Measurements from ENCODE around the gene DTNBP1. TPM values are rescaled to one million over a fixed set of nuclear protein-coding genes. Genes with fewer than 3 reads are reported as not detected.

Gene DTNBP1
- total and polyA plus RNA-seq, 2 of the 13 experiments (the other 11 are each of a cell fraction or from before 2014, with no cell fraction given): 6.6 to 19.1 TPM

- Histone ChIP-seq H4K20me1 (ENCODE audit: insufficient read depth, low read length) (no peaks in the 10 kb centered on the region), H3K4me3 (replicated peaks in 1 of 3; ENCODE audit: insufficient read depth in 1 of 3, low read depth in 2 of 3, low read length in 3 of 3) (no peak overlapping the region), H3K27me3 (ENCODE audit: control insufficient read depth in 1 of 2, insufficient read depth in 2 of 2, low read length in 2 of 2) (no peaks in the 10 kb centered on the region), H3K9me3 (ENCODE audit: low read length) (no peaks in the 10 kb centered on the region), H3K27ac (ENCODE audit: extremely low read length, insufficient read depth, low read length) (no peak overlapping the region), H3K9ac (ENCODE audit: insufficient read depth, low read depth, low read length) (no peak overlapping the region), H3K4me1 (ENCODE audit: insufficient read depth, low read length) (peaks cover 15% of the 10 kb centered on the region), H3K79me2 (ENCODE audit: insufficient read depth, low read length) (no peaks in the 10 kb centered on the region), H3K36me3 (replicated peaks in 1 of 2; ENCODE audit: control insufficient read depth in 1 of 2, insufficient read depth in 2 of 2, low read length in 2 of 2) (peaks cover 6 to 47% of the 10 kb centered on the region in 2 experiments), H2AFZ (ENCODE audit: low read length) (no peak overlapping the region), H3K4me2 (ENCODE audit: low read depth, low read length) (no peak overlapping the region)
- CTCF ChIA-PET (ENCODE audit: low intra/inter-chr PET ratio, low total read pairs): no interaction called here
- BruUV-seq (replicated peaks): no TSS peak
- FAIRE-seq (no peak), ATAC-seq (no peak), DNase-seq (ENCODE audit: low spot score) (no peak)
- in situ Hi-C loops (cut with HindIII; ENCODE audit: extremely low pct_ligation_motif_present, low pct_unique_long_range_greater_than_20kb) (loop anchor here (10.0 kb wide), 1 partner anchor 102 kb away; no protein-coding TSS in a partner anchor), intact Hi-C loops (cut with micrococcal nuclease; ENCODE audit: unreplicated experiment) (no loop called here)
- TF ChIP-seq POGK (CRISPR knock-in tag; conservative IDR thresholded peaks at IDR 0.05): no peak
- TF ChIP-seq MATR3 (CRISPR knock-in tag; IDR thresholded peaks at IDR 0.05): no peak
- TF ChIP-seq ZNF644 (CRISPR knock-in tag; IDR thresholded peaks at IDR 0.05; ENCODE audit: low read depth): no peak
- TF ChIP-seq MNT (IDR thresholded peaks at IDR 0.05): no peak
- TF ChIP-seq ZBTB25 (CRISPR knock-in tag; IDR thresholded peaks at IDR 0.05): no peak
- TF ChIP-seq KDM5B (CRISPR knock-in tag; IDR thresholded peaks at IDR 0.05; ENCODE audit: borderline replicate concordance): no peak
- no peak for TF ChIP-seq MAFG (CRISPR knock-in tag; IDR thresholded peaks at IDR 0.05)
- TF ChIP-seq NR2F2 (IDR thresholded peaks at IDR 0.05; ENCODE audit: borderline replicate concordance, low read depth): no peak
- WGBS (ENCODE audit: low lambda C conversion rate): 98% methylated on average over 16 of the region's 16 CpGs
- POLR2A ChIA-PET: no interaction called here
Measured at GRCh38 chr6:15522856-15523529, 139.8 kb downstream of the DTNBP1 start.

Measured in HepG2 (cell line).